HuH-7.5 (cell line): ENCODE data around the gene KIZ.

ENCODE experiments used
- DNase-seq: peaks from one replicate; pipeline ENCODE4 v3.0.0; 2011; ENCODE audit warnings: low spot score

KIZ gene

DNA sequence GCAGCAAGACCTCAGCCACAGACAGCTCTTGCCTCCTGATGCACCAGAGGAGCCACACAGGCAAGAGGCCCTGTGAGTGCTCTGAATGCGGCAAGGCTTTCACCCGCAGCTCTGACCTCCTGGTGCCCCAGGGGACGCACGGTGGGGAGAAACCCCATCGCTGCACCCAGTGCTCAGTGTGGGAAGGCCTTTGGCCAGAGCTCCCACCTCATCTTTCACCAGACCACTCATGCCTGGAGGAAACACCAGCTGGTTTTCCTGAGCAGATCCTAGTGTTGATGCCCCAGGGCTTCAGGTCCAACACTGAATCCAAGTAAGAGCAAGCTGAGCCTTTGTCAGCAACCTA lies 140.3 kb downstream of the KIZ start:
- no peak for DNase-seq

- DNase-seq = no peak
Measured at GRCh38 chr20:21269772-21270171, 143.9 kb downstream of the KIZ start.

DNA sequence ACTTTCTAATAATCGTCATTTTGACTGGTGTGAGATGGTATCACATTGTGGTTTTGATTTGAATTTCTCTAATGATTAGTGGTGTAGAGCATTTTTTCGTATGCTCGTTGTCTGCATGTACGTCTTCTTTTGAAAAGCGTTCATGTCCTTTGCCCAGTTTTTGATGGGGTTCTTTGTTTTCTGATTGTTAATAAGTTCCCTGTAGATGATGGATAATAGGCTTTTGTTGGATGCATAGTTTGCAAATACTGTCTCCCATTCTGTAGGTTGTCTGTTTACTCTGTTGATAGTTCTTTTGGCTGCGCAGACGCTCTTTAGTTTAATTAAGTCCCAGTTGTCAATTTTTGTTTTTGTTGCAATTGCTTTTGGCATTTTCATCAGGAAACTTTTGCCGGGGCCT lies 144.9 kb downstream of the KIZ start:
- DNase-seq = no peak

DNA sequence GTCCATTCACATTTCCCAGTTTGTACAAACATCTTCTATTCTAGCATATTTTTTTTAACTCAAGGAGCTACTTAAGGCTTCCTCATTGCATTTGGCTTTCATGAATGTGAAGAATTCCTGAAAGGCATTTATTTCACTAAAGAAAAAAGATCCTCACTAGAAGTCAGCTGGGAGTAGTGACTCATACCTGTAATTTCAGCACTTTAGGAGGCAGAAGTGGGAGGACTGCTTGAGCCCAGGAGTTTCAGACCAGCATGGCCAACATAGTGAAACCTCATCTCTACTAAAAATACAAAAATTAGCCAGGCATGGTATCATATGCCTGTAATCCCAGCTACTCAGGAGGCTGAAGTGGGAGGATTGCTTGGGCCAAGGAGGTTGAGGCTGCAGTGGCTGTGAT lies 146.4 kb downstream of the KIZ start:
- no peak for DNase-seq

DNA sequence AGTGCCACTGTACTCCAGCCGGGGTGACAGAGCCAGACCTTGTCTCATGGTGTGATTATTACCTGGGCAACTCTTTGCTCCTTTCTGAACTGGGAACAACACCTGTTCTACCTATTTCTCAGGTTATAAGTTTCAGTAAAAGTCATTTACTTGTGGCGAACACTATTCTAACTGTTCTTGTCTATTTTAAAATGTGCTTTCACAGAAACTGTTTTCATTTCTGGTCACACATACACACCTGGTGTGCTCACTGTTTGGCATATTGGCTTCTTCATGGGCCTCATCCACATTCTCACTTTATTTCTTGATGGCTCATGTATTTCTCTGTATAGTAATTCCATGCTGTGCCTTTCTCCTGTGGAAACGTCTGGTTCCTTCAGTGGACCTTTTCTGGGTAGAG lies 146.8 kb downstream of the KIZ start:
- DNase-seq = no peak

GRCh38 chr20:21273755-21274386 lies 148.0 kb downstream of the KIZ start:
- no peak for DNase-seq

DNA sequence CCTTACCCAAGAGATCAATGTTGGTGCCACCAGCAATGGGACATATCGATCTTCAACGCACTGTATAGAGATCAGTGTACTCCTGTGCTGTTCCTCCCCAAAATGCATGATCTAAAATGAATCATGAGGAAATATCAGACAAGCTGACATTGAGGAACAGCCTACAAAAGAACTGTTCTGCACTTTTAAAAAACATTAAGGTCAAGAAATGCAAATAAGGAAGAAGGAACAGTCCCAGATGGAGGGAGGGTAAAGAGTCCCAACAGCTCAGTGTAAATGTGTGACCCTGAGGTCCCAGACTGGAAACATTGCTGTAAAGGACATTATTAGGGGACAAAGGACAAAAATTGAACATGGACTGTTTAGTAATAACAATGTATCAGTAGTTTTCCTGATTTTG lies 152.9 kb downstream of the KIZ start:
- DNase-seq = no peak

GRCh38 chr20:21279706-21280521 lies 154.0 kb downstream of the KIZ start:
- DNase-seq = no peak

DNA sequence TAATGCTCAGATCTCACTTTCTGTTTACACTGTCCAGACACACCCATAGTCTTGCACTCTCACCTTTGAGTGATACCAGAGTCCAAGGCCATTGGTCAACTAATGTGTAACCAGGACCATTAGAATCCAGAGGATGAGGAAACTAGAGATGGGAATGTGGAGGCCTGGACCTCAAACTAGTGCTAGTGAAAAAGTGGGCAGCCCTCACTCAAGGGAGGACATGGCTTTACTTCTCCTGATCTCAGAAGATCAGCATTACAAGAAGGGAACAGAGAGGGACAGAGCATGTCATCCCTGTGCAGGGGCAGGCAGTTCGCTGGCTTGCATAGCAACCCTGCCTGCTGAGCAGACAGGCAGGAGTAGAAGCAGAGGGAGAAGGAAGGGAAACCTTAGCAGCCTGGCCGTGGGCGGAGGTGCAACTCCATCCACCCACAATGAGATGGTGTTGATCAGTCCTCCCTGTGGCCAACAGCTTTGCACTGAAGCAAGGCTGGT lies 154.7 kb downstream of the KIZ start:
- DNase-seq = no peak

- DNase-seq = no peak
Measured at GRCh38 chr20:21286775-21287174, 160.9 kb downstream of the KIZ start.

DNA sequence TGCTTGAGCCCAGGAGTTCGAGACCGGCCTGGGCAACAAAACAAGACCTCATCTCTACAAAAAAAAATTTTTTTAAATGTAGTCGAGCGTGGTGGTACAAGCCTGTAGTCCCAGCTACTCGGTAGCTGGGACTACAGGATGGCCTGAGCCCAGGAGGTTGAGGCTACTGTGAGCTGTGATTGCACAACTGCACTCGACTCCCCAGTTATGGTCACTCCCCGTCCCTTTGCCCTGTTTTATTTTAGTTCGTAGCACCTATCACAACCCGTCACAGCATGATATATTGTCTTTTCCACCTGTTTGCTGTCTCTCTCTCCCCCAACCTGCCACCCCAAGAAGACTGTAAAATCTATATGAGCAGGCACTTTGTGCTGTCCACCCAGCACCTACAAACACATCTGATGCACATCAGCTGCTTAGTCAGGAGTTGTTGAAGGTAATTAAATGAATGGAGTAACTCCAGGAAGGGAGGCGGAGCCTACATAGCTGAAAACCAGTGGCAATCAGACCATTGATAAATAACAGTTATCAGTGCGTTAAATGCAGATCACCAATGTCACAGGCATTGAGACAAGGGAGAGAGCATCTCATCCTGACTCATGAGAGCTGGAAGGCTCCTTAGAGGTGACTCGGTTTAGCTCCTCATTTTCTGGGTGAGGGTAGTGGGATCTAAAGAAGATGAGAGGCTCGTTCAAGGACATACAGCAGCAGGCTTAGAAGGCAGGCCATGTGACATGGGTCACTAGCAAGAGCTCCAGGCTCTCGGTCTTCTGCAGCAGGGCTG lies 162.9 kb downstream of the KIZ start:
- DNase-seq = no peak

- DNase-seq = no peak
Measured at GRCh38 chr20:21289651-21290050, 163.8 kb downstream of the KIZ start.

- DNase-seq = no peak
Measured at GRCh38 chr20:21291026-21291425, 165.1 kb downstream of the KIZ start.

- no peak for DNase-seq
Measured at GRCh38 chr20:21294755-21295154, 168.9 kb downstream of the KIZ start.
